ENCODE data around the gene HOXB4. TPM values are rescaled to one million over a fixed set of nuclear protein-coding genes. Genes with fewer than 3 reads are reported as not detected.

Gene HOXB4
- polyA plus RNA-seq, 4 donors = 3.5 to 20.3 (median 11.4) TPM

- DNase-seq (ENCODE audit: low read depth in 4 of 4, low spot score in 3 of 4) = no peak
Observed at GRCh38 chr17:48561884-48562810, 16.0 kb downstream of the HOXB4 start.

GRCh38 chr17:48559840-48560817 is 18.0 kb downstream of the HOXB4 start:
- DNase-seq (ENCODE audit: low read depth in 4 of 4, low spot score in 3 of 4) = no peak

- DNase-seq (ENCODE audit: low read depth in 4 of 4, low spot score in 3 of 4) = no peak
Observed at GRCh38 chr17:48559122-48559839, 18.9 kb downstream of the HOXB4 start.

- DNase-seq (ENCODE audit: low read depth in 4 of 4, low spot score in 3 of 4) = no peak
Observed at GRCh38 chr17:48558831-48559121, 19.4 kb downstream of the HOXB4 start.

GRCh38 chr17:48558057-48558830 is 19.9 kb downstream of the HOXB4 start:
- no peak for DNase-seq (ENCODE audit: low read depth in 4 of 4, low spot score in 3 of 4)

GRCh38 chr17:48556576-48557401 is 21.4 kb downstream of the HOXB4 start:
- no peak for DNase-seq (ENCODE audit: low read depth in 4 of 4, low spot score in 3 of 4)

GRCh38 chr17:48556229-48556575 is 21.9 kb downstream of the HOXB4 start:
- no peak for DNase-seq (ENCODE audit: low read depth in 4 of 4, low spot score in 3 of 4)

- peak in 3 of 4 donors; percentile 88 to 96 (median 90) for DNase-seq (ENCODE audit: low read depth in 4 of 4, low spot score in 3 of 4)
Observed at GRCh38 chr17:48555258-48556228, 22.6 kb downstream of the HOXB4 start.

- DNase-seq (ENCODE audit: low read depth in 4 of 4, low spot score in 3 of 4) = no peak
Observed at GRCh38 chr17:48554412-48555257, 23.5 kb downstream of the HOXB4 start.

- DNase-seq (ENCODE audit: low read depth in 4 of 4, low spot score in 3 of 4) = no peak
Observed at GRCh38 chr17:48553826-48554225, 24.3 kb downstream of the HOXB4 start.

GRCh38 chr17:48553190-48553547 is 25.0 kb downstream of the HOXB4 start:
- DNase-seq (ENCODE audit: low read depth in 4 of 4, low spot score in 3 of 4) = no peak

- DNase-seq (ENCODE audit: low read depth in 4 of 4, low spot score in 3 of 4) = no peak
Observed at GRCh38 chr17:48552466-48553189, 25.5 kb downstream of the HOXB4 start.

GRCh38 chr17:48551596-48552465 is 26.3 kb downstream of the HOXB4 start:
- no peak for DNase-seq (ENCODE audit: low read depth in 4 of 4, low spot score in 3 of 4)

- DNase-seq (ENCODE audit: low read depth in 4 of 4, low spot score in 3 of 4) = no peak
Observed at GRCh38 chr17:48551214-48551555, 27.0 kb downstream of the HOXB4 start.

- no peak for DNase-seq (ENCODE audit: low read depth in 4 of 4, low spot score in 3 of 4)
Observed at GRCh38 chr17:48550502-48551213, 27.5 kb downstream of the HOXB4 start.
